Measurements from ENCODE around the gene STAG3. TPM values are rescaled to one million over a fixed set of nuclear protein-coding genes. Genes with fewer than 3 reads are reported as not detected.

The STAG3 gene
- total and polyA plus RNA-seq, 2 experiments from 2014 or later, result 4.6 to 4.7 TPM

DNA sequence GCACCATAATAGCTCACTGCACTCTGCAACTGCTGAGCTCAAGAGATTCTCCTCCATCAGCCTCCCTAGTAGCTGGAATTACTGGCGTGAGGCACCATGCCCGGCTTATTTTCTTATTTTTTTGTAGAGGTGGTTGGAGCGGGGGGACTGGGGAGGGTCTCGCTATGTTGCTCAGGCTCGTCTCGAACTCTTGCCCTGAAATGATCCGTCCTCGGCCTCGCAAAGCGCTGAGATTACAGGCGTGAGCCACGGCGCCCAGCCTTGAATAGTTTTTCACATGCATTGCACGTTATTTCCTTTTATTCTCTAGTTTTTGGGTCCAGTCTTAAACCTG is 29.5 kb upstream of the STAG3 start:
- H3K27me3 Mint-ChIP-seq (ENCODE audit: insufficient read depth, low read depth, poor library complexity), result peaks cover 13% of the 10 kb centered on the region
- H3K4me1 ChIP-seq (ENCODE audit: insufficient read depth), result peaks cover 22% of the 10 kb centered on the region
- H2AFZ ChIP-seq, result peak overlapping the region; percentile 20
- peak overlapping the region; percentile 39 for H3K4me3 ChIP-seq
- H3K79me2 ChIP-seq (replicated peaks; ENCODE audit: insufficient read depth), result peaks cover 29% of the 10 kb centered on the region
- TF ChIP-seq EZH2phosphoT487 (IDR thresholded peaks at IDR 0.05; ENCODE audit: unreplicated experiment) (no peak), ZNF331 (CRISPR knock-in tag; IDR thresholded peaks at IDR 0.05; ENCODE audit: low read depth) (no peak), NANOG (IDR thresholded peaks at IDR 0.05; ENCODE audit: borderline replicate concordance) (no peak), JUNB (IDR thresholded peaks at IDR 0.05; ENCODE audit: unreplicated experiment) (no peak), POLR2AphosphoS5 (IDR thresholded peaks at IDR 0.05; ENCODE audit: low read depth) (no peak), EZH2 (IDR thresholded peaks at IDR 0.05; ENCODE audit: low read depth, unreplicated experiment) (no peak), CREB1 (CRISPR knock-in tag; IDR thresholded peaks at IDR 0.05; ENCODE audit: low read depth) (no peak), ZNF114 (CRISPR knock-in tag; IDR thresholded peaks at IDR 0.05) (no peak), STAT1 (IDR thresholded peaks at IDR 0.05; ENCODE audit: unreplicated experiment) (no peak)
- TF ChIP-seq, protein P1, sequence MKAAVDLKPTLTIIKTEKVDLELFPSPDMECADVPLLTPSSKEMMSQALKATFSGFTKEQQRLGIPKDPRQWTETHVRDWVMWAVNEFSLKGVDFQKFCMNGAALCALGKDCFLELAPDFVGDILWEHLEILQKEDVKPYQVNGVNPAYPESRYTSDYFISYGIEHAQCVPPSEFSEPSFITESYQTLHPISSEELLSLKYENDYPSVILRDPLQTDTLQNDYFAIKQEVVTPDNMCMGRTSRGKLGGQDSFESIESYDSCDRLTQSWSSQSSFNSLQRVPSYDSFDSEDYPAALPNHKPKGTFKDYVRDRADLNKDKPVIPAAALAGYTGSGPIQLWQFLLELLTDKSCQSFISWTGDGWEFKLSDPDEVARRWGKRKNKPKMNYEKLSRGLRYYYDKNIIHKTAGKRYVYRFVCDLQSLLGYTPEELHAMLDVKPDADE (IDR thresholded peaks at IDR 0.05), result no peak
- TF ChIP-seq, protein P2, sequence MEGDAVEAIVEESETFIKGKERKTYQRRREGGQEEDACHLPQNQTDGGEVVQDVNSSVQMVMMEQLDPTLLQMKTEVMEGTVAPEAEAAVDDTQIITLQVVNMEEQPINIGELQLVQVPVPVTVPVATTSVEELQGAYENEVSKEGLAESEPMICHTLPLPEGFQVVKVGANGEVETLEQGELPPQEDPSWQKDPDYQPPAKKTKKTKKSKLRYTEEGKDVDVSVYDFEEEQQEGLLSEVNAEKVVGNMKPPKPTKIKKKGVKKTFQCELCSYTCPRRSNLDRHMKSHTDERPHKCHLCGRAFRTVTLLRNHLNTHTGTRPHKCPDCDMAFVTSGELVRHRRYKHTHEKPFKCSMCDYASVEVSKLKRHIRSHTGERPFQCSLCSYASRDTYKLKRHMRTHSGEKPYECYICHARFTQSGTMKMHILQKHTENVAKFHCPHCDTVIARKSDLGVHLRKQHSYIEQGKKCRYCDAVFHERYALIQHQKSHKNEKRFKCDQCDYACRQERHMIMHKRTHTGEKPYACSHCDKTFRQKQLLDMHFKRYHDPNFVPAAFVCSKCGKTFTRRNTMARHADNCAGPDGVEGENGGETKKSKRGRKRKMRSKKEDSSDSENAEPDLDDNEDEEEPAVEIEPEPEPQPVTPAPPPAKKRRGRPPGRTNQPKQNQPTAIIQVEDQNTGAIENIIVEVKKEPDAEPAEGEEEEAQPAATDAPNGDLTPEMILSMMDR (conservative IDR thresholded peaks at IDR 0.05; ENCODE audit: low read depth in 2 of 2), result no peak
- TF ChIP-seq, protein P3, sequence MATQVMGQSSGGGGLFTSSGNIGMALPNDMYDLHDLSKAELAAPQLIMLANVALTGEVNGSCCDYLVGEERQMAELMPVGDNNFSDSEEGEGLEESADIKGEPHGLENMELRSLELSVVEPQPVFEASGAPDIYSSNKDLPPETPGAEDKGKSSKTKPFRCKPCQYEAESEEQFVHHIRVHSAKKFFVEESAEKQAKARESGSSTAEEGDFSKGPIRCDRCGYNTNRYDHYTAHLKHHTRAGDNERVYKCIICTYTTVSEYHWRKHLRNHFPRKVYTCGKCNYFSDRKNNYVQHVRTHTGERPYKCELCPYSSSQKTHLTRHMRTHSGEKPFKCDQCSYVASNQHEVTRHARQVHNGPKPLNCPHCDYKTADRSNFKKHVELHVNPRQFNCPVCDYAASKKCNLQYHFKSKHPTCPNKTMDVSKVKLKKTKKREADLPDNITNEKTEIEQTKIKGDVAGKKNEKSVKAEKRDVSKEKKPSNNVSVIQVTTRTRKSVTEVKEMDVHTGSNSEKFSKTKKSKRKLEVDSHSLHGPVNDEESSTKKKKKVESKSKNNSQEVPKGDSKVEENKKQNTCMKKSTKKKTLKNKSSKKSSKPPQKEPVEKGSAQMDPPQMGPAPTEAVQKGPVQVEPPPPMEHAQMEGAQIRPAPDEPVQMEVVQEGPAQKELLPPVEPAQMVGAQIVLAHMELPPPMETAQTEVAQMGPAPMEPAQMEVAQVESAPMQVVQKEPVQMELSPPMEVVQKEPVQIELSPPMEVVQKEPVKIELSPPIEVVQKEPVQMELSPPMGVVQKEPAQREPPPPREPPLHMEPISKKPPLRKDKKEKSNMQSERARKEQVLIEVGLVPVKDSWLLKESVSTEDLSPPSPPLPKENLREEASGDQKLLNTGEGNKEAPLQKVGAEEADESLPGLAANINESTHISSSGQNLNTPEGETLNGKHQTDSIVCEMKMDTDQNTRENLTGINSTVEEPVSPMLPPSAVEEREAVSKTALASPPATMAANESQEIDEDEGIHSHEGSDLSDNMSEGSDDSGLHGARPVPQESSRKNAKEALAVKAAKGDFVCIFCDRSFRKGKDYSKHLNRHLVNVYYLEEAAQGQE (IDR thresholded peaks at IDR 0.05; ENCODE audit: unreplicated experiment), result no peak
- TF ChIP-seq, protein P4, sequence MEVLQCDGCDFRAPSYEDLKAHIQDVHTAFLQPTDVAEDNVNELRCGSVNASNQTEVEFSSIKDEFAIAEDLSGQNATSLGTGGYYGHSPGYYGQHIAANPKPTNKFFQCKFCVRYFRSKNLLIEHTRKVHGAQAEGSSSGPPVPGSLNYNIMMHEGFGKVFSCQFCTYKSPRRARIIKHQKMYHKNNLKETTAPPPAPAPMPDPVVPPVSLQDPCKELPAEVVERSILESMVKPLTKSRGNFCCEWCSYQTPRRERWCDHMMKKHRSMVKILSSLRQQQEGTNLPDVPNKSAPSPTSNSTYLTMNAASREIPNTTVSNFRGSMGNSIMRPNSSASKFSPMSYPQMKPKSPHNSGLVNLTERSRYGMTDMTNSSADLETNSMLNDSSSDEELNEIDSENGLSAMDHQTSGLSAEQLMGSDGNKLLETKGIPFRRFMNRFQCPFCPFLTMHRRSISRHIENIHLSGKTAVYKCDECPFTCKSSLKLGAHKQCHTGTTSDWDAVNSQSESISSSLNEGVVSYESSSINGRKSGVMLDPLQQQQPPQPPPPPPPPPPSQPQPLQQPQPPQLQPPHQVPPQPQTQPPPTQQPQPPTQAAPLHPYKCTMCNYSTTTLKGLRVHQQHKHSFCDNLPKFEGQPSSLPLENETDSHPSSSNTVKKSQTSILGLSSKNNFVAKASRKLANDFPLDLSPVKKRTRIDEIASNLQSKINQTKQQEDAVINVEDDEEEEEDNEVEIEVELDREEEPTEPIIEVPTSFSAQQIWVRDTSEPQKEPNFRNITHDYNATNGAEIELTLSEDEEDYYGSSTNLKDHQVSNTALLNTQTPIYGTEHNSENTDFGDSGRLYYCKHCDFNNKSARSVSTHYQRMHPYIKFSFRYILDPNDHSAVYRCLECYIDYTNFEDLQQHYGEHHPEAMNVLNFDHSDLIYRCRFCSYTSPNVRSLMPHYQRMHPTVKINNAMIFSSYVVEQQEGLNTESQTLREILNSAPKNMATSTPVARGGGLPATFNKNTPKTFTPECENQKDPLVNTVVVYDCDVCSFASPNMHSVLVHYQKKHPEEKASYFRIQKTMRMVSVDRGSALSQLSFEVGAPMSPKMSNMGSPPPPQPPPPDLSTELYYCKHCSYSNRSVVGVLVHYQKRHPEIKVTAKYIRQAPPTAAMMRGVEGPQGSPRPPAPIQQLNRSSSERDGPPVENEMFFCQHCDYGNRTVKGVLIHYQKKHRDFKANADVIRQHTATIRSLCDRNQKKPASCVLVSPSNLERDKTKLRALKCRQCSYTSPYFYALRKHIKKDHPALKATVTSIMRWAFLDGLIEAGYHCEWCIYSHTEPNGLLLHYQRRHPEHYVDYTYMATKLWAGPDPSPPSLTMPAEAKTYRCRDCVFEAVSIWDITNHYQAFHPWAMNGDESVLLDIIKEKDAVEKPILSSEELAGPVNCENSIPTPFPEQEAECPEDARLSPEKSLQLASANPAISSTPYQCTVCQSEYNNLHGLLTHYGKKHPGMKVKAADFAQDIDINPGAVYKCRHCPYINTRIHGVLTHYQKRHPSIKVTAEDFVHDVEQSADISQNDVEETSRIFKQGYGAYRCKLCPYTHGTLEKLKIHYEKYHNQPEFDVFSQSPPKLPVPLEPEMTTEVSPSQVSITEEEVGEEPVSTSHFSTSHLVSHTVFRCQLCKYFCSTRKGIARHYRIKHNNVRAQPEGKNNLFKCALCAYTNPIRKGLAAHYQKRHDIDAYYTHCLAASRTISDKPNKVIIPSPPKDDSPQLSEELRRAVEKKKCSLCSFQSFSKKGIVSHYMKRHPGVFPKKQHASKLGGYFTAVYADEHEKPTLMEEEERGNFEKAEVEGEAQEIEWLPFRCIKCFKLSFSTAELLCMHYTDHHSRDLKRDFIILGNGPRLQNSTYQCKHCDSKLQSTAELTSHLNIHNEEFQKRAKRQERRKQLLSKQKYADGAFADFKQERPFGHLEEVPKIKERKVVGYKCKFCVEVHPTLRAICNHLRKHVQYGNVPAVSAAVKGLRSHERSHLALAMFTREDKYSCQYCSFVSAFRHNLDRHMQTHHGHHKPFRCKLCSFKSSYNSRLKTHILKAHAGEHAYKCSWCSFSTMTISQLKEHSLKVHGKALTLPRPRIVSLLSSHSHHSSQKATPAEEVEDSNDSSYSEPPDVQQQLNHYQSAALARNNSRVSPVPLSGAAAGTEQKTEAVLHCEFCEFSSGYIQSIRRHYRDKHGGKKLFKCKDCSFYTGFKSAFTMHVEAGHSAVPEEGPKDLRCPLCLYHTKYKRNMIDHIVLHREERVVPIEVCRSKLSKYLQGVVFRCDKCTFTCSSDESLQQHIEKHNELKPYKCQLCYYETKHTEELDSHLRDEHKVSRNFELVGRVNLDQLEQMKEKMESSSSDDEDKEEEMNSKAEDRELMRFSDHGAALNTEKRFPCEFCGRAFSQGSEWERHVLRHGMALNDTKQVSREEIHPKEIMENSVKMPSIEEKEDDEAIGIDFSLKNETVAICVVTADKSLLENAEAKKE (CRISPR knock-in tag; IDR thresholded peaks at IDR 0.05), result no peak
- H3K27ac Mint-ChIP-seq, result peak overlapping the region; percentile 90
- peaks cover 4% of the 10 kb centered on the region; the same call in 1 of the 3 replicates for H3K9me3 Mint-ChIP-seq
- peaks cover 10% of the 10 kb centered on the region for H4K20me1 ChIP-seq (replicated peaks; ENCODE audit: insufficient read depth)
- no peak overlapping the region for H3K27ac ChIP-seq (ENCODE audit: low read depth)
- no peaks in the 10 kb centered on the region for H3K27me3 ChIP-seq (ENCODE audit: insufficient read depth)
- H3K36me3 Mint-ChIP-seq (ENCODE audit: low read depth), result peaks cover 24% of the 10 kb centered on the region
- DNase-seq (ENCODE audit: low spot score), result no peak
- H3K4me2 ChIP-seq, result peak overlapping the region; percentile 70
- peaks cover 25% of the 10 kb centered on the region for H3K4me1 Mint-ChIP-seq
- no peaks in the 10 kb centered on the region for H3K36me3 ChIP-seq (ENCODE audit: insufficient read depth)
- ATAC-seq, result no peak; the same call in 2 of the 3 replicates
- no peaks in the 10 kb centered on the region for H3K9me2 ChIP-seq (ENCODE audit: insufficient read depth)
- peak overlapping the region; percentile 95 for H3K4me3 Mint-ChIP-seq
- peaks cover 18% of the 10 kb centered on the region for H3F3A ChIP-seq (replicated peaks; ENCODE audit: low read depth)

Measured in GM23338 (cell line).